ENCODE results near the gene ZFP36.

The ZFP36 gene

GRCh38 chr19:39384839-39385568 is 21.6 kb upstream of the ZFP36 start:
- DNase-seq, result no peak

- no peak for DNase-seq
Measured at GRCh38 chr19:39385629-39386411, 20.8 kb upstream of the ZFP36 start.

- DNase-seq, result no peak
Measured at GRCh38 chr19:39386557-39386956, 20.1 kb upstream of the ZFP36 start.

GRCh38 chr19:39388657-39389056 is 18.0 kb upstream of the ZFP36 start:
- no peak for DNase-seq

- DNase-seq, result no peak
Measured at GRCh38 chr19:39389631-39390414, 16.8 kb upstream of the ZFP36 start.

- DNase-seq, result no peak
Measured at GRCh38 chr19:39390451-39390750, 16.2 kb upstream of the ZFP36 start.

- peak; percentile 99 for DNase-seq
Measured at GRCh38 chr19:39390751-39391437, 15.8 kb upstream of the ZFP36 start, which contains the start of the genes MED29 and PAF1. TSS of gene MED29 (plus strand) at chr19:39391378. CDS start at chr19:39391423, 45 bp downstream. TSS of gene PAF1 (minus strand) at chr19:39391106. CDS start at chr19:39390864, 242 bp downstream.

- DNase-seq, result peak; percentile 73
Measured at GRCh38 chr19:39397360-39398296, 9.0 kb upstream of the ZFP36 start.

GRCh38 chr19:39398297-39398864 is 8.3 kb upstream of the ZFP36 start:
- DNase-seq, result no peak

GRCh38 chr19:39399668-39400050 is 7.0 kb upstream of the ZFP36 start:
- no peak for DNase-seq

GRCh38 chr19:39400061-39400460 is 6.6 kb upstream of the ZFP36 start:
- no peak for DNase-seq

- DNase-seq, result no peak
Measured at GRCh38 chr19:39401070-39401548, 5.5 kb upstream of the ZFP36 start.

GRCh38 chr19:39401549-39402345 is 4.9 kb upstream of the ZFP36 start:
- DNase-seq, result no peak

GRCh38 chr19:39402346-39403300 is 4.0 kb upstream of the ZFP36 start:
- DNase-seq, result peak; percentile 39

GRCh38 chr19:39403331-39404312 is 3.0 kb upstream of the ZFP36 start:
- DNase-seq, result no peak

GRCh38 chr19:39405261-39405957 is 1.2 kb upstream of the ZFP36 start:
- DNase-seq, result no peak

Measured in NCI-H1694 treated with DMSO at 0.1 percent for 48 hours (cell line).